Measurements from ENCODE around the gene THSD7A.

THSD7A gene

GRCh38 chr7:11513460-11513859 is 318.5 kb downstream of the THSD7A start:
- WGBS, 2 experiments = 100% methylated on average over 1 of the region's 1 CpG; no CpG with 5 or more reads in 1 of the 2 experiments
- H3K27me3 ChIP-seq (ENCODE audit: control insufficient read depth, insufficient read depth, low read length, poor library complexity, severe bottlenecking) = no peaks in the 10 kb centered on the region

GRCh38 chr7:11507929-11508328 is 324.1 kb downstream of the THSD7A start:
- H3K4me1 ChIP-seq (ENCODE audit: control insufficient read depth, insufficient read depth, low read length) = no peaks in the 10 kb centered on the region
- H3K36me3 ChIP-seq (ENCODE audit: control insufficient read depth, insufficient read depth, low read length) = no peaks in the 10 kb centered on the region
- 33 to 36% methylated on average over 1 of the region's 1 CpG for WGBS, 2 experiments
- H3K27ac ChIP-seq (ENCODE audit: insufficient read depth, low read depth, low read length, poor library complexity, severe bottlenecking) = no peak overlapping the region
- peaks cover 2% of the 10 kb centered on the region for H3K9me3 ChIP-seq (ENCODE audit: control insufficient read depth, low read length)
- no peaks in the 10 kb centered on the region for H3K27me3 ChIP-seq (ENCODE audit: control insufficient read depth, insufficient read depth, low read length, poor library complexity, severe bottlenecking)
- H3K4me3 ChIP-seq (ENCODE audit: insufficient read depth, low read depth, low read length) = no peak overlapping the region

More at GRCh38 chr7:11513460-11513859, 318.5 kb downstream of the THSD7A start:
- peaks cover 5% of the 10 kb centered on the region for H3K4me1 ChIP-seq (ENCODE audit: control insufficient read depth, insufficient read depth, low read length)
- H3K9me3 ChIP-seq (ENCODE audit: control insufficient read depth, low read length) = no peaks in the 10 kb centered on the region
- no peaks in the 10 kb centered on the region for H3K36me3 ChIP-seq (ENCODE audit: control insufficient read depth, insufficient read depth, low read length)
- H3K27ac ChIP-seq (ENCODE audit: insufficient read depth, low read depth, low read length, poor library complexity, severe bottlenecking) = no peak overlapping the region
- no peak overlapping the region for H3K4me3 ChIP-seq (ENCODE audit: insufficient read depth, low read depth, low read length)

- H3K36me3 ChIP-seq (ENCODE audit: control insufficient read depth, insufficient read depth, low read length) = no peaks in the 10 kb centered on the region
- no peak overlapping the region for H3K27ac ChIP-seq (ENCODE audit: insufficient read depth, low read depth, low read length, poor library complexity, severe bottlenecking)
- peaks cover 2% of the 10 kb centered on the region for H3K9me3 ChIP-seq (ENCODE audit: control insufficient read depth, low read length)
- no peaks in the 10 kb centered on the region for H3K4me1 ChIP-seq (ENCODE audit: control insufficient read depth, insufficient read depth, low read length)
- no peaks in the 10 kb centered on the region for H3K27me3 ChIP-seq (ENCODE audit: control insufficient read depth, insufficient read depth, low read length, poor library complexity, severe bottlenecking)
- H3K4me3 ChIP-seq (ENCODE audit: insufficient read depth, low read depth, low read length) = no peak overlapping the region
Measured at GRCh38 chr7:11506417-11506816, 325.6 kb downstream of the THSD7A start.

- 90 to 93% methylated on average over 3 of the region's 3 CpGs for WGBS, 2 experiments
- Histone ChIP-seq H3K27ac (ENCODE audit: insufficient read depth, low read depth, low read length, poor library complexity, severe bottlenecking) (no peak overlapping the region), H3K27me3 (ENCODE audit: control insufficient read depth, insufficient read depth, low read length, poor library complexity, severe bottlenecking) (no peaks in the 10 kb centered on the region), H3K4me3 (ENCODE audit: insufficient read depth, low read depth, low read length) (no peak overlapping the region), H3K4me1 (ENCODE audit: control insufficient read depth, insufficient read depth, low read length) (no peaks in the 10 kb centered on the region), H3K9me3 (ENCODE audit: control insufficient read depth, low read length) (peaks cover 2% of the 10 kb centered on the region), H3K36me3 (ENCODE audit: control insufficient read depth, insufficient read depth, low read length) (no peaks in the 10 kb centered on the region)
Measured at GRCh38 chr7:11505471-11505985, 326.5 kb downstream of the THSD7A start.

- Histone ChIP-seq H3K27me3 (ENCODE audit: control insufficient read depth, insufficient read depth, low read length, poor library complexity, severe bottlenecking) (no peaks in the 10 kb centered on the region), H3K4me3 (ENCODE audit: insufficient read depth, low read depth, low read length) (no peak overlapping the region), H3K27ac (ENCODE audit: insufficient read depth, low read depth, low read length, poor library complexity, severe bottlenecking) (no peak overlapping the region), H3K4me1 (ENCODE audit: control insufficient read depth, insufficient read depth, low read length) (no peaks in the 10 kb centered on the region), H3K36me3 (ENCODE audit: control insufficient read depth, insufficient read depth, low read length) (no peaks in the 10 kb centered on the region), H3K9me3 (ENCODE audit: control insufficient read depth, low read length) (no peaks in the 10 kb centered on the region)
- WGBS, 2 experiments = 100% methylated on average over 1 of the region's 1 CpG; no CpG with 5 or more reads in 1 of the 2 experiments
Measured at GRCh38 chr7:11492307-11492706, 339.7 kb downstream of the THSD7A start.

GRCh38 chr7:11491811-11492210 is 340.2 kb downstream of the THSD7A start:
- H3K27ac ChIP-seq (ENCODE audit: insufficient read depth, low read depth, low read length, poor library complexity, severe bottlenecking) = no peak overlapping the region
- no peaks in the 10 kb centered on the region for H3K4me1 ChIP-seq (ENCODE audit: control insufficient read depth, insufficient read depth, low read length)

GRCh38 chr7:11489280-11489679 is 342.7 kb downstream of the THSD7A start:
- Histone ChIP-seq H3K27me3 (ENCODE audit: control insufficient read depth, insufficient read depth, low read length, poor library complexity, severe bottlenecking) (no peaks in the 10 kb centered on the region), H3K4me3 (ENCODE audit: insufficient read depth, low read depth, low read length) (no peak overlapping the region), H3K9me3 (ENCODE audit: control insufficient read depth, low read length) (no peaks in the 10 kb centered on the region), H3K36me3 (ENCODE audit: control insufficient read depth, insufficient read depth, low read length) (no peaks in the 10 kb centered on the region), H3K4me1 (ENCODE audit: control insufficient read depth, insufficient read depth, low read length) (no peaks in the 10 kb centered on the region), H3K27ac (ENCODE audit: insufficient read depth, low read depth, low read length, poor library complexity, severe bottlenecking) (no peak overlapping the region)

More at GRCh38 chr7:11491811-11492210, 340.2 kb downstream of the THSD7A start:
- H3K36me3 ChIP-seq (ENCODE audit: control insufficient read depth, insufficient read depth, low read length) = no peaks in the 10 kb centered on the region
- WGBS, 2 experiments = 87 to 92% methylated on average over 4 of the region's 4 CpGs
- no peaks in the 10 kb centered on the region for H3K27me3 ChIP-seq (ENCODE audit: control insufficient read depth, insufficient read depth, low read length, poor library complexity, severe bottlenecking)
- H3K4me3 ChIP-seq (ENCODE audit: insufficient read depth, low read depth, low read length) = no peak overlapping the region
- no peaks in the 10 kb centered on the region for H3K9me3 ChIP-seq (ENCODE audit: control insufficient read depth, low read length)

GRCh38 chr7:11486271-11486670 is 345.7 kb downstream of the THSD7A start:
- 83 to 100% methylated on average over 1 to 2 of the region's 2 CpGs for WGBS, 2 experiments
- no peaks in the 10 kb centered on the region for H3K9me3 ChIP-seq (ENCODE audit: control insufficient read depth, low read length)

GRCh38 chr7:11485636-11486035 is 346.4 kb downstream of the THSD7A start:
- Histone ChIP-seq H3K9me3 (ENCODE audit: control insufficient read depth, low read length) (no peaks in the 10 kb centered on the region), H3K4me1 (ENCODE audit: control insufficient read depth, insufficient read depth, low read length) (no peaks in the 10 kb centered on the region), H3K4me3 (ENCODE audit: insufficient read depth, low read depth, low read length) (no peak overlapping the region), H3K27me3 (ENCODE audit: control insufficient read depth, insufficient read depth, low read length, poor library complexity, severe bottlenecking) (no peaks in the 10 kb centered on the region), H3K36me3 (ENCODE audit: control insufficient read depth, insufficient read depth, low read length) (no peaks in the 10 kb centered on the region), H3K27ac (ENCODE audit: insufficient read depth, low read depth, low read length, poor library complexity, severe bottlenecking) (no peak overlapping the region)

More at GRCh38 chr7:11486271-11486670, 345.7 kb downstream of the THSD7A start:
- Histone ChIP-seq H3K27ac (ENCODE audit: insufficient read depth, low read depth, low read length, poor library complexity, severe bottlenecking) (no peak overlapping the region), H3K27me3 (ENCODE audit: control insufficient read depth, insufficient read depth, low read length, poor library complexity, severe bottlenecking) (no peaks in the 10 kb centered on the region), H3K36me3 (ENCODE audit: control insufficient read depth, insufficient read depth, low read length) (no peaks in the 10 kb centered on the region), H3K4me1 (ENCODE audit: control insufficient read depth, insufficient read depth, low read length) (no peaks in the 10 kb centered on the region), H3K4me3 (ENCODE audit: insufficient read depth, low read depth, low read length) (no peak overlapping the region)

GRCh38 chr7:11480143-11480542 is 351.9 kb downstream of the THSD7A start:
- Histone ChIP-seq H3K36me3 (ENCODE audit: control insufficient read depth, insufficient read depth, low read length) (no peaks in the 10 kb centered on the region), H3K4me3 (ENCODE audit: insufficient read depth, low read depth, low read length) (no peak overlapping the region), H3K27me3 (ENCODE audit: control insufficient read depth, insufficient read depth, low read length, poor library complexity, severe bottlenecking) (no peaks in the 10 kb centered on the region), H3K4me1 (ENCODE audit: control insufficient read depth, insufficient read depth, low read length) (no peaks in the 10 kb centered on the region), H3K27ac (ENCODE audit: insufficient read depth, low read depth, low read length, poor library complexity, severe bottlenecking) (no peak overlapping the region), H3K9me3 (ENCODE audit: control insufficient read depth, low read length) (no peaks in the 10 kb centered on the region)
- 94% methylated on average over 2 to 3 of the region's 3 CpGs for WGBS, 2 experiments

- Histone ChIP-seq H3K36me3 (ENCODE audit: control insufficient read depth, insufficient read depth, low read length) (no peaks in the 10 kb centered on the region), H3K27me3 (ENCODE audit: control insufficient read depth, insufficient read depth, low read length, poor library complexity, severe bottlenecking) (no peaks in the 10 kb centered on the region), H3K9me3 (ENCODE audit: control insufficient read depth, low read length) (no peaks in the 10 kb centered on the region), H3K4me3 (ENCODE audit: insufficient read depth, low read depth, low read length) (no peak overlapping the region), H3K4me1 (ENCODE audit: control insufficient read depth, insufficient read depth, low read length) (no peaks in the 10 kb centered on the region), H3K27ac (ENCODE audit: insufficient read depth, low read depth, low read length, poor library complexity, severe bottlenecking) (no peak overlapping the region)
- WGBS, 2 experiments = 96 to 97% methylated on average over 3 of the region's 3 CpGs
Measured at GRCh38 chr7:11478882-11479281, 353.1 kb downstream of the THSD7A start.

Data from ectodermal cell (in vitro differentiated cells).